SH-SY5Y (cell line): ENCODE results near the gene UNC5C.

ENCODE experiments used
- GATA2 ChIP-seq: IDR thresholded peaks from 2 replicates; pipeline ENCODE4 v1.6.1; 2011; ENCODE audit warnings: mild to moderate bottlenecking, low read depth, low read length
- GATA3 ChIP-seq: IDR thresholded peaks from 2 replicates; pipeline ENCODE4 v1.6.1; 2011; ENCODE audit warnings: low read depth, mild to moderate bottlenecking, low read length, moderate library complexity

GRCh38 chr4:95264843-95265242, 283.9 kb downstream of the UNC5C start:
- TF ChIP-seq GATA2 (no peak), GATA3 (no peak)
